ENCODE measurements around the gene SASH1. TPM values are rescaled to one million over a fixed set of nuclear protein-coding genes. Genes with fewer than 3 reads are reported as not detected.

Gene SASH1
- total RNA-seq, 1 donor from 2014 or later = 10.2 TPM

DNA sequence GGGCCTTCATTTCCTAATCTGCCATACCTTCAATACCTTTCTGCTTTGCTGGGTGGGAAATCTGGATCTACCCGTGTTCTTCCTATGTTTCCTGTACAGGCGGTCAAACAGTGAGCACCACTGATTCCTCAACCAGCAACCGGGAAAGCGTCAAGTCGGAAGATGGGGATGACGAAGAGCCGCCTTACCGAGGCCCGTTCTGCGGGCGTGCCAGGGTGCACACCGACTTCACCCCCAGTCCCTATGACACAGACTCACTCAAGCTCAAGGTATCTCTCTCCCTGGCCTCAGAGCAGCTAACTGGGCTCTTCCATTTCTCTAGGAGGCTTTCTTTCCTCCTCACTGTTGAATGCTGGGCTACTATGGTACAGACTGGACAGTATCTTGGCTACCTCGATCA lies 190.1 kb downstream of the SASH1 start:
- no peak for DNase-seq (ENCODE audit: low spot score)
- Histone ChIP-seq H3K27ac (no peak overlapping the region), H3K79me2 (ENCODE audit: low read depth) (no peaks in the 10 kb centered on the region), H3K9ac (no peak overlapping the region), H3K36me3 (no peaks in the 10 kb centered on the region), H3K9me3 (ENCODE audit: low read depth) (no peaks in the 10 kb centered on the region), H2AFZ (replicated peaks) (no peak overlapping the region), H3K4me3 (no peak overlapping the region), H4K20me1 (ENCODE audit: low read depth) (no peaks in the 10 kb centered on the region), H3K27me3 (no peaks in the 10 kb centered on the region), H3K4me1 (peaks cover 10% of the 10 kb centered on the region), H3K4me2 (no peak overlapping the region), H3F3A (ENCODE audit: low read depth) (no peaks in the 10 kb centered on the region)
- Mint-ChIP-seq H3K27me3 (ENCODE audit: insufficient read depth, low read depth) (no peaks in the 10 kb centered on the region), H3K36me3 (peaks cover 57% of the 10 kb centered on the region), H3K4me3 (no peak overlapping the region), H3K27ac (no peak overlapping the region), H3K9me3 (no peaks in the 10 kb centered on the region), H3K4me1 (peaks cover 23% of the 10 kb centered on the region)
- TF ChIP-seq EZH2phosphoT487 (IDR thresholded peaks at IDR 0.05) (no peak), EZH2 (IDR thresholded peaks at IDR 0.05) (no peak)
- TF ChIP-seq, protein P1, sequence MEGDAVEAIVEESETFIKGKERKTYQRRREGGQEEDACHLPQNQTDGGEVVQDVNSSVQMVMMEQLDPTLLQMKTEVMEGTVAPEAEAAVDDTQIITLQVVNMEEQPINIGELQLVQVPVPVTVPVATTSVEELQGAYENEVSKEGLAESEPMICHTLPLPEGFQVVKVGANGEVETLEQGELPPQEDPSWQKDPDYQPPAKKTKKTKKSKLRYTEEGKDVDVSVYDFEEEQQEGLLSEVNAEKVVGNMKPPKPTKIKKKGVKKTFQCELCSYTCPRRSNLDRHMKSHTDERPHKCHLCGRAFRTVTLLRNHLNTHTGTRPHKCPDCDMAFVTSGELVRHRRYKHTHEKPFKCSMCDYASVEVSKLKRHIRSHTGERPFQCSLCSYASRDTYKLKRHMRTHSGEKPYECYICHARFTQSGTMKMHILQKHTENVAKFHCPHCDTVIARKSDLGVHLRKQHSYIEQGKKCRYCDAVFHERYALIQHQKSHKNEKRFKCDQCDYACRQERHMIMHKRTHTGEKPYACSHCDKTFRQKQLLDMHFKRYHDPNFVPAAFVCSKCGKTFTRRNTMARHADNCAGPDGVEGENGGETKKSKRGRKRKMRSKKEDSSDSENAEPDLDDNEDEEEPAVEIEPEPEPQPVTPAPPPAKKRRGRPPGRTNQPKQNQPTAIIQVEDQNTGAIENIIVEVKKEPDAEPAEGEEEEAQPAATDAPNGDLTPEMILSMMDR (IDR thresholded peaks at IDR 0.05) = no peak

DNA sequence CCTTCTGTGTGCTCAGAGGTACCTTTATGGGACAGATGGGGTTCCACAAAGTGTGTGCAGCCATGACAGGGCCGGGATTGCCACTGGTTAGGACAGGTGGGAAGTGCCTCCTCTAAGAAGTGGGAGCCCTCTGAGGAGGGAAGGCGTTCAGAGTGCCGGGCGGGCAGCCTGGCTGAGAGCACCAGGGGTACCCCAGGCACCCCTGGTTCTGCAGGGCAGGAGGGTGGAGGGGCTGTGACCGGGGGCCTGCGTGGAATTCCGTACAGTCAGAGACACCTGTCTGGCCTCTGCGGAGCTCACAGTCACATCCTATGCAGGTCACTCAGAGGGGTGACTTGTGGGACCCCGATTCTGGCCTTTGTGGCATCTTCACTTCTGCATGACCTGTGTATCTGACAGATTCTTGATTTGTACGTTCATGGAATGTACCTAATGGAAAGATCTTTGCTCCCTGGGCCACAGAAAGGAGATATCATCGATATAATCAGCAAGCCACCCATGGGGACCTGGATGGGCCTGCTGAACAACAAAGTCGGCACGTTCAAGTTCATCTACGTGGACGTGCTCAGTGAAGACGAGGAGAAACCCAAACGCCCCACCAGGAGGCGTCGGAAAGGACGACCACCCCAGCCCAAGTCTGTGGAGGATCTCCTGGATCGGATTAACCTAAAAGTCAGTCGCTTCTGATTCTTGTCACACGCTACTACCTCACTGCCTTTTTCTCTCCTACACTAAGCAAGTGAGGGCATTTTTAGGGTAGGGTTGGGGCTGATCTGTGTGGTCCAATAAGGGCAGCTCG lies 190.9 kb downstream of the SASH1 start:
- H3K36me3 Mint-ChIP-seq = peaks cover 49% of the 10 kb centered on the region
- no peak for DNase-seq (ENCODE audit: low spot score)
- H3K4me1 Mint-ChIP-seq = peaks cover 31% of the 10 kb centered on the region
- no peaks in the 10 kb centered on the region for H3F3A ChIP-seq (ENCODE audit: low read depth)
- H3K4me2 ChIP-seq = no peak overlapping the region
- no peaks in the 10 kb centered on the region for H3K79me2 ChIP-seq (ENCODE audit: low read depth)
- H2AFZ ChIP-seq (replicated peaks) = no peak overlapping the region
- no peak overlapping the region for H3K4me3 ChIP-seq
- no peak for TF ChIP-seq EZH2phosphoT487 (IDR thresholded peaks at IDR 0.05)
- TF ChIP-seq, protein P1 (IDR thresholded peaks at IDR 0.05) = no peak
- no peak for TF ChIP-seq EZH2 (IDR thresholded peaks at IDR 0.05)
- H3K36me3 ChIP-seq = no peaks in the 10 kb centered on the region
- H3K4me1 ChIP-seq = peaks cover 10% of the 10 kb centered on the region
- no peaks in the 10 kb centered on the region for H3K9me3 ChIP-seq (ENCODE audit: low read depth)
- no peaks in the 10 kb centered on the region for H3K27me3 ChIP-seq
- H3K27me3 Mint-ChIP-seq (ENCODE audit: insufficient read depth, low read depth) = no peaks in the 10 kb centered on the region
- no peak overlapping the region for H3K27ac ChIP-seq
- no peak overlapping the region for H3K9ac ChIP-seq
- no peak overlapping the region for H3K27ac Mint-ChIP-seq
- no peaks in the 10 kb centered on the region for H3K9me3 Mint-ChIP-seq
- H3K4me3 Mint-ChIP-seq = no peak overlapping the region
- H4K20me1 ChIP-seq (ENCODE audit: low read depth) = no peaks in the 10 kb centered on the region

DNA sequence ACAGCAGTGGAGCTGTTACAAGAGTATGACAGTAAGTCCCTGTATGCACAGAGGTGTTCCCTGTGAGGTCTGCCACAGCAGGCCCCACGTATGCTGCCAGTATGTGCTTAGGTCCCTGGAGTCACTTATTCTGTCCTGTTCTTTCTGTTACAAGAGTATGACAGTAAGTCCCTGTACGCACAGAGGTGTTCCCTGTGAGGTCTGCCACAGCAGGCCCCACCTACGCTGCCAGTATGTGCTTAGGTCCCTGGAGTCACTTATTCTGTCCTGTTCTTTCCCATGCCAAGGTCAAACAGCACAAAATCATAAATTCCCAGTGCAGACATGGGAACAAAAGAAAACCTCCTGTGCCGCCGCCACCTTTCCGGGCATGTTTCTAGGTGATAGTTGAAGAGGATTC lies 192.2 kb downstream of the SASH1 start:
- Histone ChIP-seq H3K9me3 (ENCODE audit: low read depth) (no peaks in the 10 kb centered on the region), H2AFZ (replicated peaks) (no peak overlapping the region), H3K4me3 (no peak overlapping the region), H3K9ac (no peak overlapping the region), H3K36me3 (no peaks in the 10 kb centered on the region), H3F3A (ENCODE audit: low read depth) (no peaks in the 10 kb centered on the region), H3K27me3 (no peaks in the 10 kb centered on the region), H3K27ac (no peak overlapping the region), H3K79me2 (ENCODE audit: low read depth) (no peaks in the 10 kb centered on the region), H3K4me1 (peaks cover 10% of the 10 kb centered on the region), H3K4me2 (no peak overlapping the region), H4K20me1 (ENCODE audit: low read depth) (no peaks in the 10 kb centered on the region)
- DNase-seq (ENCODE audit: low spot score) = no peak
- no peak overlapping the region for H3K27ac Mint-ChIP-seq
- H3K36me3 Mint-ChIP-seq = peaks cover 44% of the 10 kb centered on the region
- H3K4me1 Mint-ChIP-seq = peaks cover 32% of the 10 kb centered on the region
- no peak overlapping the region for H3K4me3 Mint-ChIP-seq
- H3K27me3 Mint-ChIP-seq (ENCODE audit: insufficient read depth, low read depth) = no peaks in the 10 kb centered on the region
- H3K9me3 Mint-ChIP-seq = no peaks in the 10 kb centered on the region
- TF ChIP-seq EZH2phosphoT487 (IDR thresholded peaks at IDR 0.05) (no peak), EZH2 (IDR thresholded peaks at IDR 0.05) (no peak)
- TF ChIP-seq, protein P1 (IDR thresholded peaks at IDR 0.05) = no peak
